Pancreas (tissue), 10 donors: ENCODE data around the gene IGSF21. TPM values are rescaled to one million over a fixed set of nuclear protein-coding genes. Genes with fewer than 3 reads are reported as not detected.

Experiments
- ATAC-seq, 4 donors: fragments of 200-7000 bp; cut with Tn5 transposase; one replicate each; pipeline versions ENCODE4 v1.8.0 to v1.9.1; 2020; ENCODE audit warnings: mild to moderate bottlenecking in 4 of 4, moderate library complexity in 4 of 4
- DNase-seq, 6 donors: peaks; one replicate each; pipeline ENCODE4 v3.0.0-alpha.2; 2020
- FAIRE-seq: peaks from 2 replicates; lab custom pipeline; 2012; peaks lifted over from hg19 to GRCh38; lab: Jason Lieb, UNC
- H3K27ac ChIP-seq, 4 donors: fragments of 200-600 bp; sonication (generic); 1 replicate in 3 of 4; 2 replicates in 1 of 4; pipeline versions ENCODE4 v1.5.0 to v1.8.0; 2020
- H3K27me3 ChIP-seq, 4 donors: fragments of 200-600 bp; one replicate each; pipeline ENCODE4 v1.8.0; 2021
- H3K36me3 ChIP-seq, 3 donors: fragments of 200-600 bp; sonication (generic) in 1 of 3; one replicate each; pipeline versions ENCODE4 v1.5.0 to v1.8.0; 2020 to 2021
- H3K4me1 ChIP-seq, 3 donors: fragments of 200-600 bp; one replicate each; pipeline ENCODE4 v1.8.0; 2021
- H3K4me3 ChIP-seq, 4 donors: fragments of 200-600 bp; sonication (generic) in 2 of 4; one replicate each; pipeline versions ENCODE4 v1.5.0 to v1.8.0; 2020 to 2021
- H3K9me3 ChIP-seq, 4 donors: fragments of 200-600 bp; one replicate each; pipeline ENCODE4 v1.8.0; 2021
- WGBS, 2 donors: extraction: QIAGEN DNeasy Blood & Tissue Kit; methylation state at CpG; one replicate each; pipeline ENCODE4 v1.1.7; 2013; 5-methylcytosine and 5-hydroxymethylcytosine counted together
- intact Hi-C, 3 donors: fragments of 100-400 bp; cut with DNase I; formaldehyde crosslinking; loops; one replicate each; pipeline versions ENCODE4 v1.11.1 to v1.14.2; 2022
- polyA plus RNA-seq, 2 donors: library from polyadenylated mRNA; stranded (reverse); fragments of 200-250 nt; gene quantifications; one replicate each; pipeline ENCODE4 v1.2.3, GENCODE V29; 2013
- total RNA-seq, 6 donors: library from RNA; stranded (reverse); fragmentation: NEBNext Ultra II Directional in 4 of 6; extraction: Animal tissue kit (Norgen Biotek cat#: 25700) in 4 of 6; gene quantifications; one replicate each; pipeline versions ENCODE4 v1.2.1 to v1.2.4, GENCODE V29; 2021 to 2023
- TF ChIP-seq, protein P1 (sequence below), 4 donors: fragments of 200-600 bp; sonication (generic) in 3 of 4; IDR thresholded peaks; one replicate each; pipeline versions ENCODE4 v1.5.0 to v1.8.0; 2021; ENCODE audit warnings: antibody characterized with exemption in 4 of 4
- donor health status: healthy with polysubstance abuse.
- donor health status: DM: no; HTN: no; CAD: no; lungs with moderate emphysema.
- donor health status: DM: no; HTN: no; CAD: no.
- donor health status: control.
- donor health status: control.
- donor health status: Bipolar disorder and iron deficiency.
- donor health status: DM: yes; HTN: yes; CAD: no.
- donor health status: DM: no; HTN: no; CAD: no.
- donor health status: DM: no; HTN: no; CAD: no.
- donor health status: DM: yes; HTN: yes; CAD: no.

IGSF21 gene
- total and polyA plus RNA-seq, 8 donors, result 0.28 to 1.3 (median 0.92) TPM; not detected in 1

DNA sequence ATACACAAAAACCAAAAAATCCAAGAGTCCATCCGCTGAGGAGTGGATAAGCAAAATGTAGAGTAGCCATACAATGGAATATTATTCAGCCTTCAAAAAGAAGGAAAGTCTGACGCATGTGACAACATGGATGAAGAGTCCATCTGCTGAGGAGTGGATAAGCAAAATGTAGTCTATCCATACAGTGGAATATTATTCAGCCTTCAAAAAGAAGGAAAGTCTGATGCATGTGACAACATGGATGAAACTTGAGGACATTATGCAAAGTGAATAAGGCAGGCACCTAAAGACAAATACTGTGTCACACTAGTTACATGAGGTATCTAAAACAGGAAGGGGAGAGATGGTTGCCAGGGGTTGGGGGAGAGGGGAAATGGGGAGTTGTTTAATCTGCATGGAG lies 14.0 kb upstream of the IGSF21 start:
- FAIRE-seq (no peak), DNase-seq (no peak), ATAC-seq (no peak)
- WGBS, 2 donors, result 81 to 91% methylated on average over 2 of the region's 2 CpGs
- peaks cover 0 to 4% (median 0%) of the 10 kb centered on the region in 4 donors for H3K27me3 ChIP-seq
- no peak overlapping the region for H3K4me3 ChIP-seq
- H3K9me3 ChIP-seq, result no peaks in the 10 kb centered on the region
- no peak overlapping the region for H3K27ac ChIP-seq
- intact Hi-C loops, result no loop called here
- H3K36me3 ChIP-seq, result no peaks in the 10 kb centered on the region
- TF ChIP-seq, protein P1, sequence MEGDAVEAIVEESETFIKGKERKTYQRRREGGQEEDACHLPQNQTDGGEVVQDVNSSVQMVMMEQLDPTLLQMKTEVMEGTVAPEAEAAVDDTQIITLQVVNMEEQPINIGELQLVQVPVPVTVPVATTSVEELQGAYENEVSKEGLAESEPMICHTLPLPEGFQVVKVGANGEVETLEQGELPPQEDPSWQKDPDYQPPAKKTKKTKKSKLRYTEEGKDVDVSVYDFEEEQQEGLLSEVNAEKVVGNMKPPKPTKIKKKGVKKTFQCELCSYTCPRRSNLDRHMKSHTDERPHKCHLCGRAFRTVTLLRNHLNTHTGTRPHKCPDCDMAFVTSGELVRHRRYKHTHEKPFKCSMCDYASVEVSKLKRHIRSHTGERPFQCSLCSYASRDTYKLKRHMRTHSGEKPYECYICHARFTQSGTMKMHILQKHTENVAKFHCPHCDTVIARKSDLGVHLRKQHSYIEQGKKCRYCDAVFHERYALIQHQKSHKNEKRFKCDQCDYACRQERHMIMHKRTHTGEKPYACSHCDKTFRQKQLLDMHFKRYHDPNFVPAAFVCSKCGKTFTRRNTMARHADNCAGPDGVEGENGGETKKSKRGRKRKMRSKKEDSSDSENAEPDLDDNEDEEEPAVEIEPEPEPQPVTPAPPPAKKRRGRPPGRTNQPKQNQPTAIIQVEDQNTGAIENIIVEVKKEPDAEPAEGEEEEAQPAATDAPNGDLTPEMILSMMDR (IDR thresholded peaks at IDR 0.05), result no peak
- H3K4me1 ChIP-seq, result no peaks in the 10 kb centered on the region

DNA sequence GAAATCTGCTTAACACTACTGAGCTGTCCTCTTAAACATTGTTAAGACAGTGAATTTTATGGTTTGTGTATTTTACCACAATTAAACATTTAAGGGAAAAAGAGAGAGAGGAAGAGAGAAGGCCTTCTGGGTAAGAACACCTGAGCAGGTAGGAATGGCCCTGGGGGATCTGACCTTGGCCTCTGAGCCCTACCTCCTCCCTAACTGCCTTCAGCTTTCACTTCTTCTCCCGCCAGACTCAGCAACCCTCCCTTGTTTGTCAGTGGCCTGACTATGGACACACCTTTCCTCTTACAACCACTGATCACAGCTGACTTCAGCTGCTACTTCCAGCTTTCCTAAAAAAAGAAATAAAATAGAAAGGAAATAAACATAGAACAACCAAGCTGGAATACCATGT lies 13.5 kb upstream of the IGSF21 start:
- H3K27ac ChIP-seq, result no peak overlapping the region
- TF ChIP-seq, protein P1 (IDR thresholded peaks at IDR 0.05), result no peak
- intact Hi-C loops, result no loop called here
- no peaks in the 10 kb centered on the region for H3K4me1 ChIP-seq
- H3K36me3 ChIP-seq, result no peaks in the 10 kb centered on the region
- no peak for DNase-seq
- no peaks in the 10 kb centered on the region for H3K9me3 ChIP-seq
- no peak overlapping the region for H3K4me3 ChIP-seq
- WGBS, 2 donors, result 77 to 90% methylated on average over 1 of the region's 1 CpG
- peaks cover 0 to 4% (median 0%) of the 10 kb centered on the region in 4 donors for H3K27me3 ChIP-seq
- no peak for FAIRE-seq
- ATAC-seq, result no peak

DNA sequence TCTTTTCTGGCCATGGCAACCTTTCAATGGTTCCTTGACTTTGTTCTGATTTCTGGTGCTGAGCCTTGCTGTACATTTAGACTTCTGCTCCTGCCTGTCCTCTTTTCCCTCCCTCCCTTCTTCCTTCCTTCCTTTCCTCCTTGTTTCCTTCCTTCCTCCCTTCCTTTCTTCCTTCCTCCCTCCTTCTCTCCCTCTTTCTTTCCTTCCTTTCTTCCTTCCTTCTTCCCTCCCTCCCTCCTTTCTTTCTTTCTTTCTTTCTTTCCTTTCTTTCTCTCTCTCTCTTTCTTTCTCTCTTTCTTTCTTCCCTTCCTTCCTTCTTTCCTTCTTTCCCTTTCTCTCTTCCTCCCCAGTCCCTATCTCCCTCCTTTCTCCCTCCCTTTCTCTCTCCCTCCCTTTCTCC lies 10.4 kb upstream of the IGSF21 start:
- Histone ChIP-seq H3K36me3 (no peaks in the 10 kb centered on the region), H3K4me3 (no peak overlapping the region), H3K27me3 (peaks cover 0 to 4% (median 0%) of the 10 kb centered on the region in 4 donors), H3K9me3 (no peaks in the 10 kb centered on the region), H3K4me1 (no peaks in the 10 kb centered on the region), H3K27ac (no peak overlapping the region)
- no peak for FAIRE-seq
- DNase-seq, result no peak
- intact Hi-C loops, result no loop called here
- no peak for ATAC-seq
- TF ChIP-seq, protein P1 (IDR thresholded peaks at IDR 0.05), result no peak

DNA sequence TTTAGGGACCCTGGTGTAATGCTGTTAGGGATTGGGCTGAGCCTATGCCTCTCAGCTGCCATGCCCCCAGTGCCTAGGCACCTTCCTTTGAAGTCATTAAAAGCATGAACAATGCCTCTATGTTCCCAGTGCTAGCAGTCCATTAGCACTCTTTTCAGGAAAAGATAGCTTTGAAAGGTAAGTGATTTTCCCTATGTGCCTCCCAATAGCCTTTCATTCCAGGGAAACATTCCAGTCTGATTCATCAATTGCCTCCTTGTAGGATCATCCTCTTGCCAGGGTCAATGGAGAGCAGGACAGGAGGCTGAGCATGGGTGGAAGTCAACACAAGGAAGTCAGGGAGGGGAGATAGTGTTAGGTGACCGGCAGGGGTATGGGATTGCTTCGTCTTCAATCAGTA lies 8.6 kb upstream of the IGSF21 start:
- ATAC-seq (no peak), FAIRE-seq (no peak), DNase-seq (no peak)
- no peak overlapping the region for H3K27ac ChIP-seq
- intact Hi-C loops, result no loop called here
- H3K27me3 ChIP-seq, result no peaks in the 10 kb centered on the region
- H3K36me3 ChIP-seq, result no peaks in the 10 kb centered on the region
- no peaks in the 10 kb centered on the region for H3K4me1 ChIP-seq
- H3K9me3 ChIP-seq, result no peaks in the 10 kb centered on the region
- TF ChIP-seq, protein P1 (IDR thresholded peaks at IDR 0.05), result no peak
- WGBS, 2 donors, result 52 to 64% methylated on average over 2 of the region's 2 CpGs
- no peak overlapping the region for H3K4me3 ChIP-seq

DNA sequence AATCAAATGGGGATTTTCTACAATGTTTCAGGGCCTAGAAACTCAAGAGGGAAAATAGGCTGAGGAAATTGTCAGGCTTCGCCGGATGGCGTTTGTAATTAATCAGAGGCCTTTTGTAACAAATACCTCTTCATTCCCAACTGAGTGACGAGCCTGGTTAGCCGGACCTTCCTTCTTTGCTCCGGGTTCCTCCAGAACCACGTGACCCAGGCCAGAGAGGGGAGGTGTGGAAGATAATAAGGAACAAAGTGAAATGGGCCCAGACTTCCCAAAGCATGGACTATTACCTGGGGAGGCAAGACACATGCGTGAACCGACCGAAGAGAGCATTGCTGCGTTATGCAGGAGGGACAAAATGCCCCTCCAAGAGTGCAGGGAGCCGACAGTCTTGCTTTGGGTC lies 7.5 kb upstream of the IGSF21 start:
- ATAC-seq, result no peak

More for the DNA sequence above, 7.5 kb upstream of the IGSF21 start:
- TF ChIP-seq, protein P1 (IDR thresholded peaks at IDR 0.05), result no peak
- H3K4me1 ChIP-seq, result no peaks in the 10 kb centered on the region
- H3K4me3 ChIP-seq, result no peak overlapping the region
- no peak overlapping the region for H3K27ac ChIP-seq
- DNase-seq, result no peak
- no peaks in the 10 kb centered on the region for H3K27me3 ChIP-seq
- no peaks in the 10 kb centered on the region for H3K36me3 ChIP-seq
- FAIRE-seq, result no peak
- intact Hi-C loops, result no loop called here
- 51 to 60% methylated on average over 12 of the region's 12 CpGs for WGBS, 2 donors
- no peaks in the 10 kb centered on the region for H3K9me3 ChIP-seq
